ENCODE results near the gene ADAMTS2. TPM values are rescaled to one million over a fixed set of nuclear protein-coding genes. Genes with fewer than 3 reads are reported as not detected.

Gene ADAMTS2
- total RNA-seq, 5 donors from 2014 or later (not counting 1 experiment from before 2014, with no cell fraction given): 0.09 to 0.23 TPM; not detected in 3

DNA sequence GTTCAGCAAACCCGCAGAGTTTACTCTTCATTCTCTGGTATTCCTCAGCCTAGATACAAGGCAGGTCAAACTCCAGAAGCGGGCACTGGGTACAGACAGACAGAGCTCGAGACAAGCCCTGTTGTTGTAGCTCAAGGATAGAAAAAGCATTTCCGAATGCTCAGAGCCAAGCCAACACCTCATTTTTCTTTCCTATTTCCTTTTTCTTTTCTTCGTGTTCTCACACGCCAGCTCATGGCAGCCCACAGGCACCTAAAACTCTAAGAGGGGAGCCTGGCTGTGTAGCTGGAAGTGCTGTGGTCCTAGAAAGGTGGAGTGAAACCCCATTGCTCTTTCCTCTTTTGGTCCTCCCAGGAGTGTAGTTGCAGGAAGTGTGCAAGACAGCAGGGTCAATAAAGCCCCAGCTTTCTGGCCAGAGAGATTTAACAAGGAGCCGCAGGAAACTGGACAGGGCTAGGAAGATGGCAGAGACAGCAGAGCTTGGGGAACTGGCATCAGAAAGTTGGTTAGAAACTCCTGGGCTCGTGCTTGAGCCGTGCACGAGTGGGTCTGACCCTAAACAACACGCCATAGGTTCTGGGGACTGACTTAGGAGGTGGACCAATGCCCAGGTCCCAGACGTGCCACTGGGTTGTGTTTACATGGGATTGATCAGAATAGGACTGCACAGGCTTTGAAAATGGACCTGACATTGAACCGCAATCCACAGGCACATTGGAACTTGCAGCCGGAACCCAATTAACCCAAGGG is 41.6 kb downstream of the ADAMTS2 start:
- DNase-seq: no peak
- H3K4me3 ChIP-seq (ENCODE audit: control insufficient read depth in 1 of 2, extremely low read depth in 1 of 2, low read length in 1 of 2): no peak overlapping the region
- POLR2A ChIA-PET: no interaction called here
- H3K27ac Mint-ChIP-seq: no peak overlapping the region
- 75% methylated on average over 8 of the region's 14 CpGs for WGBS (ENCODE audit: insufficient coverage)
- no peaks in the 10 kb centered on the region for H3K9me3 ChIP-seq
- ATAC-seq (replicated peaks in 1 of 4): no peak
- no peaks in the 10 kb centered on the region for H3K36me3 ChIP-seq (ENCODE audit: control insufficient read depth in 2 of 2, extremely low read depth in 1 of 2, insufficient read depth in 1 of 2, low read length in 1 of 2)
- no peak overlapping the region for H3K4me3 Mint-ChIP-seq
- no peaks in the 10 kb centered on the region for H3K4me1 ChIP-seq (ENCODE audit: control insufficient read depth in 1 of 2, extremely low read depth in 1 of 2, insufficient read depth in 2 of 2, low read length in 2 of 2)
- H3K4me1 Mint-ChIP-seq: no peaks in the 10 kb centered on the region
- CTCF ChIA-PET: no interaction called here
- H3K27me3 Mint-ChIP-seq: no peaks in the 10 kb centered on the region
- peaks cover 16 to 25% (median 22%) of the 10 kb centered on the region in 3 donors for H3K9me3 Mint-ChIP-seq
- H3K36me3 Mint-ChIP-seq: no peaks in the 10 kb centered on the region
- H3K27me3 ChIP-seq (replicated peaks in 1 of 2; ENCODE audit: control insufficient read depth in 2 of 2, extremely low read depth in 1 of 2, insufficient read depth in 2 of 2, low read length in 1 of 2): peaks cover 0 to 7% of the 10 kb centered on the region in 2 experiments
- H3K27ac ChIP-seq (ENCODE audit: low read length): no peak overlapping the region

DNA sequence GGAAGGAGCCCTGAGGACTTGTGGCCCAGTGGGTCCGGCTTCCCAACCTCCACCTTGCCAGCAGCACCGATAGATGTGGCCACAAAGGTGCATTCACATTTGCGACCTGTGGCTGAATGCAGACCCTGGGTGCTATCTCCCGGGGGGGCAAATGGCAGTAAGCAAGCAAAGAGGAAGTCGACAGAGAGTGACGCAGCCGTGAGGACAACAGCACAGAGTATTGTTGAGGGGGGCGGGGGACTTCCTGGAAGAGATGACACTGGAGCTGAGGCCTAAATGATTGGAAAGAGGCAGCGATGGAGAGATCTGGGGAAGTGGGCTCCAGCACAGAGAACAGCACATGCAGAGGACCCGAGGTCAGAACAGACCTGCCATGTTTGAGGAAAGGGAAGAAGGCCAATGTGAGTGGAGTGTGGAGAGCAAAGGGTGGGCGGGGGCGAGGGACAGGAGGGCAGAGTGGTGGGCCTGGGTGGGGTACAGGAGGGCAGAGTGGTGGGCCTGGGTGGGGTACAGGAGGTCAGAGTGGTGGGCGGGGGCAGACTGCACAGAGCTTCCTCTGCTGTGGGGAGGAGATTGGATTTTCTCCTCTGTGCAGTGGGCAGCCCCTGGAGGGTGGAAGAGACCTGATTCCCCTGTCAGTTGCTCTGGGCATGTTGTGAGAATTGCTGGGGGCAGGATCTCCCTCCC is 42.6 kb downstream of the ADAMTS2 start:
- Mint-ChIP-seq H3K4me1 (no peaks in the 10 kb centered on the region), H3K27me3 (no peaks in the 10 kb centered on the region), H3K27ac (no peak overlapping the region), H3K4me3 (no peak overlapping the region), H3K9me3 (peaks cover 15 to 29% (median 25%) of the 10 kb centered on the region in 3 donors), H3K36me3 (no peaks in the 10 kb centered on the region)
- ChIA-PET CTCF (no interaction called here), POLR2A (no interaction called here)
- DNase-seq: no peak
- H3K9me3 ChIP-seq: no peaks in the 10 kb centered on the region
- no peaks in the 10 kb centered on the region for H3K4me1 ChIP-seq (ENCODE audit: control insufficient read depth in 1 of 2, extremely low read depth in 1 of 2, insufficient read depth in 2 of 2, low read length in 2 of 2)
- ATAC-seq (replicated peaks in 1 of 4): no peak
- peaks cover 0 to 15% of the 10 kb centered on the region in 2 experiments for H3K27me3 ChIP-seq (replicated peaks in 1 of 2; ENCODE audit: control insufficient read depth in 2 of 2, extremely low read depth in 1 of 2, insufficient read depth in 2 of 2, low read length in 1 of 2)
- no peak overlapping the region for H3K4me3 ChIP-seq (ENCODE audit: control insufficient read depth in 1 of 2, extremely low read depth in 1 of 2, low read length in 1 of 2)
- no peaks in the 10 kb centered on the region for H3K36me3 ChIP-seq (ENCODE audit: control insufficient read depth in 2 of 2, extremely low read depth in 1 of 2, insufficient read depth in 1 of 2, low read length in 1 of 2)
- WGBS (ENCODE audit: insufficient coverage): 63% methylated on average over 10 of the region's 13 CpGs
- H3K27ac ChIP-seq (ENCODE audit: low read length): no peak overlapping the region

DNA sequence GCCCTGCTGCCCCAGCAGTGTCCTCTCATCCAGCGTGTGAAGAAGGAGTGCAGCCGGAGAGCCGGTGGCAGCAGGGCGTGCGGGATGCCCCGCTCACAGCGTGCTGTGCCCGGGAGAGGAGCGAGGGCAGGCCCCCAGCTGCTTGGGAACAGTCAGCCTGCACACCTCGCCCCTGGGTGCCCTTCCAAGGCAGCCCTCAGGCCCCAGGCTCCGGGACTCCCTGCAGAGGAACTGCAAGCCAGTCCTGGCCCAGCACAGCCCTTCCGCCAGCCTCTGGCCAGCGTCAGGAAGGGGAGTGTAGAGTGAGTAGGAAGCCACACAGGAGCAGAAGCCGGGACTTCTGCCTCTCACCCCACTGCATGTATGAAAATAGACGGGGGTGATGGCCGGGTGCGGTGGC is 43.5 kb downstream of the ADAMTS2 start:
- ATAC-seq (replicated peaks in 1 of 4) (no peak), DNase-seq (no peak)
- Histone ChIP-seq H3K27me3 (replicated peaks in 1 of 2; ENCODE audit: control insufficient read depth in 2 of 2, extremely low read depth in 1 of 2, insufficient read depth in 2 of 2, low read length in 1 of 2) (peaks cover 0 to 17% of the 10 kb centered on the region in 2 experiments), H3K27ac (ENCODE audit: low read length) (no peak overlapping the region), H3K36me3 (ENCODE audit: control insufficient read depth in 2 of 2, extremely low read depth in 1 of 2, insufficient read depth in 1 of 2, low read length in 1 of 2) (no peaks in the 10 kb centered on the region), H3K4me1 (ENCODE audit: control insufficient read depth in 1 of 2, extremely low read depth in 1 of 2, insufficient read depth in 2 of 2, low read length in 2 of 2) (no peaks in the 10 kb centered on the region), H3K4me3 (ENCODE audit: control insufficient read depth in 1 of 2, extremely low read depth in 1 of 2, low read length in 1 of 2) (no peak overlapping the region), H3K9me3 (no peaks in the 10 kb centered on the region)
- H3K27ac Mint-ChIP-seq: no peak overlapping the region
- H3K4me1 Mint-ChIP-seq: no peaks in the 10 kb centered on the region
- H3K9me3 Mint-ChIP-seq: peaks cover 13 to 29% (median 25%) of the 10 kb centered on the region in 3 donors
- 87% methylated on average over 11 of the region's 17 CpGs for WGBS (ENCODE audit: insufficient coverage)
- ChIA-PET CTCF (interaction anchor here in 1 of 2 donors (0.6 kb wide), 1 partner anchor 179 kb away, joined by 4 read pairs; no protein-coding TSS in a partner anchor), POLR2A (no interaction called here)
- H3K27me3 Mint-ChIP-seq: no peaks in the 10 kb centered on the region
- no peak overlapping the region for H3K4me3 Mint-ChIP-seq
- H3K36me3 Mint-ChIP-seq: no peaks in the 10 kb centered on the region

DNA sequence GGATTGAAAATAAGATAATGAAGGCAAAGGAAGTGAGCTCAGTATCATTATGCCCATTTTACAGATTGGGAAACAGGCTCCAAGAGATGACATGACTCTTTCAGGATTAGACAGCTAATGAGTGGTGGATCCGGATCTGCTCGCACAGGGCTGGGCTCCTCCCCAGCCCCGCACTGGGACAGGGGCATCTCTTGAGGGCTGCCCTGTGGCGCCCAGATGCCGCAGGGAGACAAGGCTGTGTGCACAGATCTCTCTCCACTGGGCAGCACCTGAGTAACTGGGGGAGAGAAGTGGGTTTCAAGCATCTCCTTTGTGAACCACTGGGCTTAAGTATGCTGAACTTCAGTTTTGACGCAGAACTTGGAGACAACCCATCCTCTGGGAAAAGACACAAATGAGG is 43.9 kb downstream of the ADAMTS2 start:
- H3K4me3 ChIP-seq (ENCODE audit: control insufficient read depth in 1 of 2, extremely low read depth in 1 of 2, low read length in 1 of 2): no peak overlapping the region
- ChIA-PET POLR2A (no interaction called here), CTCF (no interaction called here)
- no peaks in the 10 kb centered on the region for H3K4me1 ChIP-seq (ENCODE audit: control insufficient read depth in 1 of 2, extremely low read depth in 1 of 2, insufficient read depth in 2 of 2, low read length in 2 of 2)
- no peaks in the 10 kb centered on the region for H3K4me1 Mint-ChIP-seq
- ATAC-seq (replicated peaks in 1 of 4) (no peak), DNase-seq (no peak)
- no peak overlapping the region for H3K27ac ChIP-seq (ENCODE audit: low read length)
- no peak overlapping the region for H3K4me3 Mint-ChIP-seq
- peaks cover 13 to 29% (median 25%) of the 10 kb centered on the region in 3 donors for H3K9me3 Mint-ChIP-seq
- no peaks in the 10 kb centered on the region for H3K36me3 Mint-ChIP-seq
- no peak overlapping the region for H3K27ac Mint-ChIP-seq
- H3K9me3 ChIP-seq: no peaks in the 10 kb centered on the region
- H3K27me3 ChIP-seq (replicated peaks in 1 of 2; ENCODE audit: control insufficient read depth in 2 of 2, extremely low read depth in 1 of 2, insufficient read depth in 2 of 2, low read length in 1 of 2): peaks cover 0 to 17% of the 10 kb centered on the region in 2 experiments
- WGBS (ENCODE audit: insufficient coverage): 90% methylated on average over 6 of the region's 6 CpGs
- no peaks in the 10 kb centered on the region for H3K27me3 Mint-ChIP-seq
- no peaks in the 10 kb centered on the region for H3K36me3 ChIP-seq (ENCODE audit: control insufficient read depth in 2 of 2, extremely low read depth in 1 of 2, insufficient read depth in 1 of 2, low read length in 1 of 2)

DNA sequence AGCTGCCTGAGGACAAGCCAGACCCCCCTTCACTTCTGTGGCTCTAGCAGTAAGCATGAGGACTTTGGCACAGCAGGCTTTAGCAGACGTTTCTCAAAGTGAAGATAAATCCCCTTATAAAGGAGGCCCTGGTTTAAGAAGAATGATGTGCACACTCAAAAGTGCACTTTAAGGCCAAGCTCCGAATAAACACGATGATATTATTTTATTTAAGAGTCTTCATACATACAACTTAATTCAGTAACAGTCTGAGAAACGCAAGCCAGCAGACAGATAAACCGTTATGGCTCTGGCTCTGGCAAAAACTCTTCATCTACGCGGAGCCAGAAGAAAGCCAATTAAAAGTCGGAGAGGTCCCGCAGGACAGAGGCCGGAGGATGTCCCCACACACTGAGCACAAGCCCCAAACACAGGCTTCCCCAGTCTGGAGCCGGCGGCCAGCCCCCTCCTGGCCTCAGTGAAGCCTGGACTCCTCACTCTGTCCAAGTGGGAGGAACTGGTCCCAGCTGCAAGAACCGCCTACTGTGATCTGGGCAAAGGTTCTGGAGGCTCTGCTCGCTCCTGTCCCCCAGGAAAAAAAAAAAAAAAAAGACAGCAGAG is 44.6 kb downstream of the ADAMTS2 start:
- no peaks in the 10 kb centered on the region for H3K9me3 ChIP-seq
- H3K36me3 ChIP-seq (ENCODE audit: control insufficient read depth in 2 of 2, extremely low read depth in 1 of 2, insufficient read depth in 1 of 2, low read length in 1 of 2): no peaks in the 10 kb centered on the region
- Mint-ChIP-seq H3K27ac (no peak overlapping the region), H3K4me1 (no peaks in the 10 kb centered on the region), H3K9me3 (peaks cover 10 to 29% (median 23%) of the 10 kb centered on the region in 3 donors), H3K36me3 (no peaks in the 10 kb centered on the region), H3K4me3 (no peak overlapping the region), H3K27me3 (no peaks in the 10 kb centered on the region)
- WGBS (ENCODE audit: insufficient coverage): 81% methylated on average over 11 of the region's 14 CpGs
- no peak overlapping the region for H3K4me3 ChIP-seq (ENCODE audit: control insufficient read depth in 1 of 2, extremely low read depth in 1 of 2, low read length in 1 of 2)
- no peak overlapping the region for H3K27ac ChIP-seq (ENCODE audit: low read length)
- peaks cover 0 to 22% of the 10 kb centered on the region in 2 experiments for H3K27me3 ChIP-seq (replicated peaks in 1 of 2; ENCODE audit: control insufficient read depth in 2 of 2, extremely low read depth in 1 of 2, insufficient read depth in 2 of 2, low read length in 1 of 2)
- DNase-seq (no peak), ATAC-seq (replicated peaks in 1 of 4) (no peak)
- ChIA-PET POLR2A (no interaction called here), CTCF (no interaction called here)
- no peaks in the 10 kb centered on the region for H3K4me1 ChIP-seq (ENCODE audit: control insufficient read depth in 1 of 2, extremely low read depth in 1 of 2, insufficient read depth in 2 of 2, low read length in 2 of 2)

DNA sequence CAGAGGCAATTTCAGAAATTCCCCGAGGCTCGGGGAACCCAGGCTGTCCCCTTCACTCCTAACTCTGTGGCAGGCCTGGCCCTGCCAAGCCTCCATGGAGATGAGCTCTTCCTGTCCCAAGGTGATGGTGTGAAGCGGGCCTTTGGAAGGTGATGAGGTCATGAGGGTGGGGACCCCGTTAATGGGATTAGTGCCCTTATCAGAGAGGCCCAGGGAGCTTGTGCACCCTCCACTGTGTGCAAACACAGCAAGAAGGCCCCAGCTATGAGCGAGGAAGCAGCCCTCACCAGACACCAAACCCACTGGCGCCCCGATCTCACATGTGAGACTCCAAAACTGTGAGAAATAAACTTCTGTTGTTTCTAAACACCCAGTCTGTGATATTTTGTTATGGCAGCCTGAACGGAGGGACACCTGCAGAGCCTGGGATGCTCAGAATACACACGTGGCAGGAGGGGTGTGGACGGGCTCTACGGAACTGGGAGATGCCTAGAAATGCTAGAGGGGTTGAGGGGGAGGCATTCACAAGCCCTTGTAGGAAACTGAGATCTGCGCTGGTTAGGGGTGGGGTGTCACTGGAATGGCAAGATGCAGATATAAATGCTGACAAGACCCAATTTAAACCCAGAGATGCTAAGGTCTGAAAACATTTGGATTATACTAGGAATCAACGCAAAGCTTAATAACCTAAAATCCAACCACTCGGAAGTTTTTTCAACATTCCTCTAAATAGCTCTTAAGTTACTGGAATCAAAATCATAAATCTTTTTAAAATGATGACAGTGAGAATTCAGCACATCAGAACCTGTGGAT is 46.9 kb downstream of the ADAMTS2 start:
- no peaks in the 10 kb centered on the region for H3K36me3 ChIP-seq (ENCODE audit: control insufficient read depth in 2 of 2, extremely low read depth in 1 of 2, insufficient read depth in 1 of 2, low read length in 1 of 2)
- CTCF ChIA-PET: no interaction called here
- Mint-ChIP-seq H3K9me3 (peaks cover 0 to 10% (median 3%) of the 10 kb centered on the region in 3 donors), H3K36me3 (no peaks in the 10 kb centered on the region), H3K4me1 (no peaks in the 10 kb centered on the region), H3K4me3 (no peak overlapping the region), H3K27me3 (peaks cover 0 to 2% of the 10 kb centered on the region in 2 donors), H3K27ac (no peak overlapping the region)
- 69% methylated on average over 4 of the region's 14 CpGs for WGBS (ENCODE audit: insufficient coverage)
- peaks cover 0 to 32% of the 10 kb centered on the region in 2 experiments for H3K27me3 ChIP-seq (replicated peaks in 1 of 2; ENCODE audit: control insufficient read depth in 2 of 2, extremely low read depth in 1 of 2, insufficient read depth in 2 of 2, low read length in 1 of 2)
- no peak overlapping the region for H3K4me3 ChIP-seq (ENCODE audit: control insufficient read depth in 1 of 2, extremely low read depth in 1 of 2, low read length in 1 of 2)
- H3K9me3 ChIP-seq: no peaks in the 10 kb centered on the region
- H3K4me1 ChIP-seq (ENCODE audit: control insufficient read depth in 1 of 2, extremely low read depth in 1 of 2, insufficient read depth in 2 of 2, low read length in 2 of 2): no peaks in the 10 kb centered on the region
- POLR2A ChIA-PET: no interaction called here
- ATAC-seq (replicated peaks in 1 of 4): no peak
- H3K27ac ChIP-seq (ENCODE audit: low read length): no peak overlapping the region
- no peak for DNase-seq

All from T-cell (primary cell).